HG03108 (cell line): ENCODE results near the gene AGFG2.
"Not testable (repeated sequence)": the region's sequence is repeated elsewhere in the genome, so short reads cannot be mapped to it uniquely, and the experiment has no call there.

Experiments
- ATAC-seq: cut with Tn5 transposase; IDR thresholded peaks from one replicate; pipeline ENCODE4 v1.9.1; 2021; ENCODE audit warnings: moderate library complexity; ENCODE audit not compliant: unreplicated experiment

Gene AGFG2

GRCh38 chr7:100548446-100548845, 9.4 kb downstream of the AGFG2 start:
- ATAC-seq = not testable (repeated sequence)

GRCh38 chr7:100552532-100552931, 13.5 kb downstream of the AGFG2 start:
- no peak for ATAC-seq

GRCh38 chr7:100553032-100553431, 14.0 kb downstream of the AGFG2 start:
- ATAC-seq = no peak

GRCh38 chr7:100555701-100556100, 16.7 kb downstream of the AGFG2 start:
- no peak for ATAC-seq

- ATAC-seq = no peak
These were observed 17.5 kb downstream of the AGFG2 start for GRCh38 chr7:100556541-100556940.

- ATAC-seq = no peak
These were observed 20.1 kb downstream of the AGFG2 start for GRCh38 chr7:100559127-100559526.

GRCh38 chr7:100561491-100562194, 22.6 kb downstream of the AGFG2 start:
- ATAC-seq = no peak

- ATAC-seq = no peak
These were observed 23.4 kb downstream of the AGFG2 start for GRCh38 chr7:100562195-100563099.

- no peak for ATAC-seq
These were observed 24.1 kb downstream of the AGFG2 start for GRCh38 chr7:100563100-100563564.

- ATAC-seq = no peak
These were observed 24.9 kb downstream of the AGFG2 start for GRCh38 chr7:100563809-100564400.

- ATAC-seq = not testable (repeated sequence)
These were observed 25.4 kb downstream of the AGFG2 start for GRCh38 chr7:100564405-100564804.

GRCh38 chr7:100565133-100565571, 26.1 kb downstream of the AGFG2 start:
- ATAC-seq = no peak

GRCh38 chr7:100566018-100566531, 27.1 kb downstream of the AGFG2 start:
- ATAC-seq = no peak

GRCh38 chr7:100567031-100567730, 28.2 kb downstream of the AGFG2 start:
- no peak for ATAC-seq

- peak; percentile 34 for ATAC-seq
These were observed 28.8 kb downstream of the AGFG2 start for GRCh38 chr7:100567751-100568175.

- ATAC-seq = no peak
These were observed 29.3 kb downstream of the AGFG2 start for GRCh38 chr7:100568176-100568895.

GRCh38 chr7:100568896-100569844, 30.2 kb downstream of the AGFG2 start:
- no peak for ATAC-seq

- ATAC-seq = no peak
These were observed 32.2 kb downstream of the AGFG2 start for GRCh38 chr7:100570954-100571828.
